ENCODE measurements around the gene ASTL.

- TF ChIP-seq ZNF274 (IDR thresholded peaks at IDR 0.05; ENCODE audit: low read depth, low read length) (no peak), SUZ12 (IDR thresholded peaks at IDR 0.05; ENCODE audit: extremely low read depth, insufficient read depth, insufficient read length) (no peak)
Observed at GRCh38 chr2:96156926-96157648, 18.8 kb upstream of the ASTL start.

Measured in NT2/D1 (cell line).